Right hindlimb (tissue), 1 donor: ENCODE data around the gene NAA80.

Experiments
- DNase-seq: peaks from one replicate; pipeline ENCODE4 v3.0.0-alpha.2; 2018

The NAA80 gene

GRCh38 chr3:50327943-50328691 lies 28.9 kb upstream of the NAA80 start, which contains the start of gene TUSC2:
Gene TUSC2, minus strand, starts transcription at chr3:50328223. Its CDS starts 124 bp downstream, at chr3:50328099.
- peak; percentile 96 for DNase-seq

DNA sequence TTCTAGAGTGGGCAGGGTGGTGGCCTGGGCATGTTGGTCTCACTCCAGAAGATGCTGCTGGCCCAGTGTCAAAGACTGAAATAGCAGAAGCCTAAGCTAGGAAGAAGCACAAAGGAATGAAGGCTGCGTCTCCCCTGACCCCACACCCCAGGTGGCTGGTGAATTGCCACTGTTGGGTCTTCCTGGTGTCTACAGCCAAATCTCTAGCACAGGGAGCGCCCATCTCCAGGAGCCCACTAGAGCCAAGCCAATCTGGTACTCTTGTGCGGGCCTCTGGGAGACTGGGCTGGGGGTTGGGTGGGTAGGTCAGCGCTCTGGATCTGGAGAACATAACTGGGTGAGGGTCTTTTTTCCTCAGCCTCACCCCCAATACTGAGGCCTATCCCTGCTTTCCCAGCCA lies 27.9 kb upstream of the NAA80 start:
- peak; percentile 25 for DNase-seq

GRCh38 chr3:50326182-50326541 lies 27.0 kb upstream of the NAA80 start:
- DNase-seq = no peak

DNA sequence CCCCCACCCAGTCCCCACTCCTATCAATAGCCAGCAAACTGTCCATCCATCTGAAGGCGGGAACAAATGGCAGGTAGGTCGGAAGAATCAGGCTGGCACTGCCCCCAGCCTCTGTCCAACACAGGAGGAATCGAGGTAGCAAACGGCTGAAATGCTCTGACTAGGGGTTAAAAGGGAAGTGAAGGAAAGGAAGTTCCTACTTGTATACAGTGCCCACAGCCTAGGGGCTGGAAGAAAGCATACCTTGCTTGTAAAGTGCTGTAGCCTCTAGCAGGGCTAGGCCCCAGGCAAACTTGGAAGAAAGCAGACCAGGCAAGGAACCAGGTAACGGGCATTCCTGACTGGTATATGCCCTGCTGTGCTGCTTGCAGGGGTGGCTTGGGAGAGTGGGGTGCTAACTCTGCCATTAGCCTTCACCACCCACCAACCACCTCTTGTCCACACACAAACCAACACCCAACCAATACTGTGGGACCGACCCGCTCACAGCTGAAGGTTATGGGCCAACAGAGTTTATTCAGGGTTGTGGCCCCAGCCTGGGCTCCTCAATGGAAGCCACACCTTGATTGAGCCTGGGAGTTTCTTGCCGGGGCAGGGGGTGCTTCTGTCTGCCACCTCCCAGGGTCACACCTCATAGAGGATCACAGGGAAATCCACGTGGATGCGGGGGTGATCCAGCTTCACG lies 26.4 kb upstream of the NAA80 start:
- DNase-seq = no peak

GRCh38 chr3:50325113-50325480 lies 25.9 kb upstream of the NAA80 start:
- peak; percentile 24 for DNase-seq

GRCh38 chr3:50324351-50325112 lies 25.3 kb upstream of the NAA80 start:
- peak; percentile 74 for DNase-seq

DNA sequence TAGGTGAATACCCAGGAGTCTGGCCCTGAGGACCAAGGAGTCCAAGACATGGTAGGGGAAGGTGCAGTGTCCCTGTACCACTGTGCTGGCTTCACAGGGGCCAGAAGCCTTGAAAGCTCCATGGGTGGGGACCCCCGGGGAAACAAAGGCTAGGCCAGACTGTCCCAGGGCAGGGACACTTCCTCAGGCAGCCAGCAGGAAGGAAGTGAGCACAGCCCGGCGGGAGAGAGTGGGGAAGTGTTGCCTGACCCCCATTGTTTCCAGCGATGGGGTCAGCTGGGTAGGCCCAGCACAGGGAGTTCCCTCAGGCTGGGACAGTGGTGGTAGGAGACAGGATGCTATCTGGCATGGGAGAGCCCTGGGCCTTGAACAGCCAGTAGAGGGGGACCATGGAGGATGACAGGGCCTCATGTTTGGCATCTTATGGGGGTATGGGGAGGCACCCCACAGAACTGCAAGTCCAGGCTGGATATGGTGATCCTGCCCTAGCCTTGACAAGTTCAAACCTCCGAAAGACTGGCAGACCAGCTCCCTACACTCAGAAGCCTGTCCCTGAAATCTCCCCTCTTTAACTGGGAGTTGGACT lies 24.5 kb upstream of the NAA80 start:
- peak; percentile 51 for DNase-seq

- DNase-seq = peak; percentile 51
These were observed 23.9 kb upstream of the NAA80 start for GRCh38 chr3:50323092-50323600.

DNA sequence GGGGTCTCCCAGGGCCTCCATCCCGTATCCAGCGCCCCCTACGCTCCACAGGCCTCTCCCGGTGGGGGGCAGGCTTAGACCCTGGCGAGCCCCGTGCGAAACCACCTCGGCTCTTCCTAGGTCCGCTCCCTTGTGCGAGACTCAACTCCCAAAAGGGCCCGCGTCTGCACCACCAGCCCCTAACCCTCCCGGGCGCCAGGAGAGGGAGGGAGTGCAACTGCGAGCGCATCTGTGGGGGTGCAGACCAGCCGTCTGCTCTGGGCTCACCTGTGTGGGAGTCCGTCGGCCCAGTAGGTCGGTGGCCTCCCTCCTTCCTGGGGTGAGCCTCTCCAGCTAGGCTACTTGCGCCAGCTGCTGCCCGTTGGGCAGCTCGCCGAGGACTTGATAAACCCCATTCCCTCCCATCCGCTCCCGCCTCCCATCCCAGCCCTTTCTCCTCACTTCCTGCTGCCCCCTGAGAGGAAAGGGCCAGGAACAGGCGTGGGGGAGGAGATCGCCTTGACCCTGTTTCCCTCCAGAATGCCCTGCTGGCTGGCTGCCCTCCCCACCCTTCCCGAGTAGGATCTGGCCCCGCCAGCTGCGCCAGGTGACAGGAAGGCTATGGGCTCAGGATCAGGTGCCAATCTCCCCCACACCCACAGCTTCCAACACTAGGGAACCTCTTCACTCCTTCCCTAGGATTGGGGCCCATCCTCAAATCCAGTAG lies 23.3 kb upstream of the NAA80 start, which contains the start of gene HYAL2:
TSS of gene HYAL2 (minus strand) at position 360 of the 706 bp plus-strand sequence. CDS start 2,256 bp downstream, outside the sequence.
- DNase-seq = peak; percentile 58

DNA sequence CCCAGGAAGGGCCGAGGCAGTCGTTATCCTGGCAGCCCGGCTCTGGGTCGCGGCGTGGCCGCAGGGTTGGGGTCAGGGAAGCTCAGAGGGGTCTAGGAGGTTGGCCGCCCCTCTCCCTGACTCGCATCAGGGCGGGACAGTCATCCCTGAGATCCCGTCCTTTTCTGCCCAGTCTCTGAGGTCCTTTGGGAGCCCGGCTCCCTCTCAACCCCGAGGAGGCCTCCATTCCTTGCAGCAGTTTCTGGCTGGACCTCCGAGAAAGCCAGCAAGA lies 22.8 kb upstream of the NAA80 start:
- no peak for DNase-seq

DNA sequence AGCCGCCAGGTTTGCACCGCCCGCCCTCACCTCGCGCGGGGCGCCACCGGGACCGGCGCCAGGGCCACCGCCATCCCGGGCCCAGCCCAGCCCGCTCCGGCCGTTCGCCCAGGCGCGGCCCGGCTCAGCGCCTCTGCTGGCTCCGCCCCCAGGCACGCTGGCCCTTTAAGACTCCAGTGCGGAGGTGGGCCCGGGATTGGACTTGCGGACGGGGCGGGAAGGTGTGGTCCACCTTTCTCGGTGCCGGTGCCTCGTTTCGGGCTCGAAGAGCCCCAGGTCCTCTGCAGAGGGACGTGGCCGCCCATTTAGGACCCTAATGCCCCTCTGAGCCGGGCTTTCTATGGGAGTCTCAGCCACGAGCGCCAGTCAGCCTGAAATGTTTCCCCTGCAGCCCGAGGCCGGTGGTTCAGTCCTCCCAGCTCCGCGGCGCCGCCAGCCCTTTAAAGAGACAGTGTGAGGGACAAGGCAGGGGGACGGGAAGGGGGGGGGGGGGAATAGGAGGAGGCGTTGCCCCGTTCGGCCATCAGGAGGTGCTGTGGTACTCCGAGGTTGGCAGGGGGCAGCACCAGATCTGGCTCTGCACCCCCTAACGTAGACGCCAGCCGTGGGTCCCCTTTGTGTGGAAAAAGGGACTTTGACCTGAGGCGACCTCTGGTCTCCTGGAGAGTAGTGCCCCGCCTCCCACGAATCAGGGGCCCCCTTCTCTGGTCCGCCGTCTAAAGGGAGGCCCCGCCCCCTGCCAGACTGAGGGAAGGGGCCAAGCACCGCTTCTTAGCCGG lies 22.3 kb upstream of the NAA80 start:
- peak; percentile 94 for DNase-seq

GRCh38 chr3:50320853-50321335 lies 21.7 kb upstream of the NAA80 start:
- DNase-seq = peak; percentile 89

- no peak for DNase-seq
These were observed 20.9 kb upstream of the NAA80 start for GRCh38 chr3:50319894-50320625.

GRCh38 chr3:50319181-50319893 lies 20.1 kb upstream of the NAA80 start:
- no peak for DNase-seq

GRCh38 chr3:50318615-50319014 lies 19.4 kb upstream of the NAA80 start:
- no peak for DNase-seq

DNA sequence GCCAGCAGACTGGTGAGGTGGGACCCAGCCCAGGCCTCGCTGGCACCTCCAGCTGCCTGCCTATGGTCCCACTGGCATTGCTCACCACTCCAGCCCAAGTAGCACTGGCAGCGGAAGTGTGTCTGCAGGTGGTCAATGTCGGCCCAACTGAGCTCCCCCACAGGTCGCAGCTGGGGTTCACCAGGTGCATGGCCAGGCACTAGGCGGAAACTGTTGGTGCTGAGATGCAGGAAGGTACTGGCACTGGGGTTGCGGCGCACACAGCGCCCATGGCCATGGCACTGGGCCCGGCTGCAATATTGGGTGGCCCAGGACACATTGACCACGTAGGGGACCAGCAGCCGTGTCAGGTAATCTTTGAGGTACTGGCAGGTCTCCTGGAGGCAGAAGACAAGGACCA lies 19.0 kb upstream of the NAA80 start:
- DNase-seq = no peak

DNA sequence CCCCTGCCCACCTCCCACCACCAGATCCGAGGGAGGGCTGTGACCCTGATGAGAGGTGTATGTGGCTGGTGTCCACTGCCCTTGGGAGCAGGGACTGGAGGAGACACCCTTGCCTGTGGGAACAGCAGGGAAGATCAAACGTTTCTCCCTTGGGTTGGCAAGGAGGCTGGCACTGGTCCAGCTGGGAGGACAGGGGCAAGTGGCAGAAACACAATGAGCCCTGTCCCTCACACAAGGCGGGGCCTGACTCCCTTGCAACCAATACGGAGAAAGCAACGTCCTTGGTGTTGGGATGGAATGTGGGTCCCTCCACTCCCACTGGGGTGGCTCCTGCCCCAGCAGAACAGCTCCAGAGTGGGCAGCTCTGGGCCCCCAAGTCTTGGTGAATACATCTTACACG lies 18.1 kb upstream of the NAA80 start:
- no peak for DNase-seq

DNA sequence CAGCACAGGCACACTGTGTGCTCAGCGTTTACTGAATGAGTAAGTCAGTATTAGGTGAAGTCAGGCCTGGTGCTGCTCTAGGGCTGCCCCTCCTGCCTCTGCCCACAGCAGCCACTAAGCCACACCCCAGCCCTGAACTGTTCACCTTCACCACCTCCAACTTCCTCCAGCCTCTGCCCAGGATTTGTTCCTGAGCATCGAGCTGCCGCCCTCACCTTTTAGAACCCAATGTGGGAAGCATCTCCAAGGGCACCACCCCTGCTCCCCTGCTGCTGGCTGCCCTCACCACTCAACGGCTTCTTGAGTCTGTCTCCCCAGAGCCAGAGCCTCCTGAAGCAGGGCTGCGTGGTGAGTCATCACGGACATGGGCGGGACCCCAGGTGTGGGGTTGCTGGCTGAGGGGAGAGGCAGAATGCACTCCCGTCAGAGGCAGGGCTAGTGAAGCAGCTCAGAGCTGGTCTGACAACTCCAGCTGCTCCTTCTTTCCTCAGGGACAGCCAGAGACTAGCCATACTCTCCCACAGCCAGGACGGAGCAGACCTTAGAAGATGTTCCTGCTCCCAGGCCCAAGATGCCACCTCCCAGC lies 17.5 kb upstream of the NAA80 start:
- no peak for DNase-seq

GRCh38 chr3:50314816-50315215 lies 15.6 kb upstream of the NAA80 start:
- no peak for DNase-seq

GRCh38 chr3:50314342-50314741 lies 15.1 kb upstream of the NAA80 start:
- DNase-seq = no peak
